NCI-H1092 treated with DMSO at 0.1 percent for 48 hours (cell line): Measurements from ENCODE around the gene ARV1.
A peak's percentile ranks its signal among the peaks of the same experiment; 100 is the strongest.
"Not testable (repeated sequence)": the region's sequence is repeated elsewhere in the genome, so short reads cannot be mapped to it uniquely, and the experiment has no call there.

ENCODE experiments used
- DNase-seq: peaks from one replicate; lab custom pipeline; 2025; lab: John Stamatoyannopoulos, UW

ARV1 gene

GRCh38 chr1:230976825-230977747 is 1.8 kb upstream of the ARV1 start:
- no peak for DNase-seq

GRCh38 chr1:230977761-230978490 is 968 bp upstream of the ARV1 start:
- DNase-seq, result peak; percentile 72

- DNase-seq, result peak; percentile 41
Measured at GRCh38 chr1:230979389-230979716, 459 bp downstream of the ARV1 start.

GRCh38 chr1:230979952-230980351 is 1.1 kb downstream of the ARV1 start:
- no peak for DNase-seq

- no peak for DNase-seq
Measured at GRCh38 chr1:230982696-230983095, 3.8 kb downstream of the ARV1 start.

GRCh38 chr1:230983811-230984210 is 4.9 kb downstream of the ARV1 start:
- DNase-seq, result no peak

- DNase-seq, result not testable (repeated sequence)
Measured at GRCh38 chr1:230984622-230985515, 6.0 kb downstream of the ARV1 start.

- DNase-seq, result no peak
Measured at GRCh38 chr1:230985711-230986110, 6.8 kb downstream of the ARV1 start.

- no peak for DNase-seq
Measured at GRCh38 chr1:230986976-230987375, 8.1 kb downstream of the ARV1 start.

- DNase-seq, result no peak
Measured at GRCh38 chr1:230987448-230987847, 8.6 kb downstream of the ARV1 start.

- DNase-seq, result peak; percentile 10
Measured at GRCh38 chr1:230992100-230992774, 13.3 kb downstream of the ARV1 start.

- DNase-seq, result no peak
Measured at GRCh38 chr1:230994860-230995259, 16.0 kb downstream of the ARV1 start.

- DNase-seq, result no peak
Measured at GRCh38 chr1:231000201-231000600, 21.3 kb downstream of the ARV1 start.

GRCh38 chr1:231000639-231001038 is 21.7 kb downstream of the ARV1 start:
- no peak for DNase-seq

- DNase-seq, result no peak
Measured at GRCh38 chr1:231001892-231002291, 23.0 kb downstream of the ARV1 start.

- DNase-seq, result not testable (repeated sequence)
Measured at GRCh38 chr1:231007535-231007934, 28.6 kb downstream of the ARV1 start.

GRCh38 chr1:231011360-231011759 is 32.5 kb downstream of the ARV1 start:
- no peak for DNase-seq

GRCh38 chr1:231011963-231012362 is 33.1 kb downstream of the ARV1 start:
- DNase-seq, result no peak

GRCh38 chr1:231013391-231014015 is 34.6 kb downstream of the ARV1 start:
- DNase-seq, result no peak

GRCh38 chr1:231016234-231016633 is 37.3 kb downstream of the ARV1 start:
- DNase-seq, result no peak

- no peak for DNase-seq
Measured at GRCh38 chr1:231016966-231017365, 38.1 kb downstream of the ARV1 start.
